HG03575 (cell line): Measurements from ENCODE around the gene AOPEP.

ENCODE experiments used
- ATAC-seq: cut with Tn5 transposase; IDR thresholded peaks from one replicate; pipeline ENCODE4 v1.9.1; 2021; ENCODE audit not compliant: unreplicated experiment, insufficient number of reproducible peaks, low FRiP score; ENCODE audit errors: extremely low read depth

AOPEP gene

GRCh38 chr9:94754976-94755475 is 28.5 kb downstream of the AOPEP start:
- no peak for ATAC-seq

DNA sequence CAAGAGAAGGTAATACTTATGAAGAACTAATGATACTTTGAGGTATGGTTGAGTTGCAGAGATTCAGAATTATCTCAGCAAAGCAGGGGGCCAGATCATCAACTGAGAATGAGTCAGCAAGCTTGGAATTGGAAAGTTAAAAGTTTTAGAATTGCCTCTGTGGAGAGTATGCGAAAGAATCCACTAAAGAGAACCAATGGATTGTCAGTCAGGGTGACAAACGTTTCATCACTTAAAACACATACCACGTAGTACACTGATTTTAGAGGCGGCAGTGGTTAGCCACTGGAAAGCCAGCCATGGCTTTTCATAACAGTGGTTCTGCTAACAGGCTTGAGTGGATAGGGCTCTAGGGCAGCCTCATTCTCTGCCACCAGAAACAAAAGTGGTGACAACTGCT is 30.7 kb downstream of the AOPEP start:
- no peak for ATAC-seq

DNA sequence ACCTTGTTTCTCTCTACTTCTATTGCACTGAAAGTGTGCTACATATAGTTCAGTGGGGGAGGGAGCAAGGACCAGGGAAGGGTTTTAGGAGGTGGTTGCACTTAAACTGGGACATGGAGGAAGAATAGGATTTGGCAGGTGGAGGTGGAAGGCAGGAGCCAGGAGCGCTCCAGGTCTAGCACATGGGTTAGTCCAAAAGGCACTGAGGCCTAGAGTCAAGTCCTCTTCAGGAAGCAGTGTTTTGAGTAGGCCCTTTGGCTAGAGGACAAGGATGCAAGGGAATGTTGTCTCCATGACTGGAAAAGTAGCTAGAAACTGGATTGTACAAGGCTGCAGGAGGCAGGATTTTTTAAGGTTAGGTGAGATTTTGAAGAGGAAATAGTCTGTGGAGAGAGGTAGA is 31.5 kb downstream of the AOPEP start:
- no peak for ATAC-seq

- ATAC-seq = no peak
These were observed 32.4 kb downstream of the AOPEP start for GRCh38 chr9:94758880-94759279.

GRCh38 chr9:94760010-94760409 is 33.5 kb downstream of the AOPEP start:
- ATAC-seq = no peak

DNA sequence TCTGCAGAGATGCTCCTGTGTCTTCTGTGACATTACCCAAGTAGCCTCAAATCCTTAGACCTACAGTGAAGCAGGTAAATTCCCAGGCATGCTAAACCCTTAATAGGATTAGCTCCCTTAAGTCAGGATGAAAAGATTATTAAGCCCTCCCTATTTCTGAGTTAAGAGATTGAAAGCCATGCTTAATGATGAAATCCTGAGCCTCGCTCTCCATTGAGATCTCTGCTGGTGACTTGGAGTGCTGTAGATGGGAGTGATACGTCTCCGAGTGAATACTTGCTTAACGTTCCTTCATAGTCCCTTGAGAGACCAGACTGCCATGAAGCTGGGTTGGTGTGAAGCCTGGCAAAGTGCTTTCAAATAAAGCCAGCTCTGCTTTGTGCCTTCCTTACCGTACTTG is 34.2 kb downstream of the AOPEP start:
- ATAC-seq = no peak

- ATAC-seq = no peak
These were observed 35.0 kb downstream of the AOPEP start for GRCh38 chr9:94761481-94761880.

GRCh38 chr9:94767331-94768072 is 41.0 kb downstream of the AOPEP start:
- no peak for ATAC-seq

DNA sequence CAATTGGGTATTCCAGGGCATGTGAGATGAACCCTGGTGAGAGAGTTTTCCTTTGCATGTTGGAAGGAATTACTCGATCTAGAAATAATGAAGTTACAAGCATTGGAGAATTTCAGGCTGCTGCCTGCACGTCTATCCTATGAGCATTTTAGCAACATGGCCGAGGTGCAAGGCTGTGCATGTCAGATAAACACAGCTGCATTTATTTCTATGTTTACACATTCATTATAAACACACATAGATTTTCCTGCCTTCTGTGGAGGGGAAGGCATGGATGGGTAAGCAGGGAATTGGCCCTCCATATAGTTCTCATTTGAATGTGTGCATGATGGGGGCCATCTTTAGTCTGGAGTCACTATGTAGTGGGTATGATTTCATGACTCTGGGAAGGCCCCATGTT is 42.3 kb downstream of the AOPEP start:
- ATAC-seq = no peak

- no peak for ATAC-seq
These were observed 43.8 kb downstream of the AOPEP start for GRCh38 chr9:94770334-94770733.

GRCh38 chr9:94771096-94771495 is 44.6 kb downstream of the AOPEP start:
- no peak for ATAC-seq

GRCh38 chr9:94772144-94772543 is 45.6 kb downstream of the AOPEP start:
- ATAC-seq = no peak

- ATAC-seq = no peak
These were observed 46.3 kb downstream of the AOPEP start for GRCh38 chr9:94772639-94773303.

- ATAC-seq = no peak
These were observed 47.2 kb downstream of the AOPEP start for GRCh38 chr9:94773655-94774054.

DNA sequence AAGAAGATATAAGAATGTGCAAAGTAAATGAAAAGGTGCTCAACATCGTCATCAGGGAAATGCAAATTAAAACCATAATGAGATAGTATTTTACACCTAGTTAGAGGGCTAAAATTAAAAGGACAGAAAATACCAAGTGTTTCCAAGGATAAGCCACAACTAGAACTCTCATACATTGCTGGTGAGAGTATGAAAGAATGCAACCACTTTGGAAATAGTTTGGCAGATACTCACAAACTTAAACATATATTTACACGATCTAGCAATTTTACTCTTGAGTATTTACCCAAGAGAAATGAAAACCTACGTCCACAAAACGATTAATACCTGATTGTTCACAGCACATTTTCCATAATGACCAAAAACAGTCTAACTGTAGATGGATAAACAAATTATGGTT is 51.5 kb downstream of the AOPEP start:
- no peak for ATAC-seq

DNA sequence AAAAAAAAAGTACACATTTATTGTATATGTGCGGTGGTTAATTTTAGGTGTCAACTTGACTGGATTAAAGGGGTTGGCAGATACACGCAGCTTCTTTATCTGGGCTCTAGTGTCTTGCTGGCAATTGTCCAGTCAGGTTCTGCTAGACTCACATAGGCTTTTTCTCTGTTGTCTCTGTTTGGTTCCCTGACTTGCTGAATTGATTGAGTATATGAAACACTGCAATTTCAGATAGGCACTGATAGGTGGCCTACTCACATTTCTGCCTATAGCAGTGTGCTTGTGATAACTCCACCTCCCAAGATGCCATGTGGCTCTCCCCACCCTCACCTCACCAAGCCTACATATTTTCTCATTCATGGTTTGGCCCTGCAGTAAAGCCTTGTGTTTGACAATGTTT is 52.5 kb downstream of the AOPEP start:
- no peak for ATAC-seq

DNA sequence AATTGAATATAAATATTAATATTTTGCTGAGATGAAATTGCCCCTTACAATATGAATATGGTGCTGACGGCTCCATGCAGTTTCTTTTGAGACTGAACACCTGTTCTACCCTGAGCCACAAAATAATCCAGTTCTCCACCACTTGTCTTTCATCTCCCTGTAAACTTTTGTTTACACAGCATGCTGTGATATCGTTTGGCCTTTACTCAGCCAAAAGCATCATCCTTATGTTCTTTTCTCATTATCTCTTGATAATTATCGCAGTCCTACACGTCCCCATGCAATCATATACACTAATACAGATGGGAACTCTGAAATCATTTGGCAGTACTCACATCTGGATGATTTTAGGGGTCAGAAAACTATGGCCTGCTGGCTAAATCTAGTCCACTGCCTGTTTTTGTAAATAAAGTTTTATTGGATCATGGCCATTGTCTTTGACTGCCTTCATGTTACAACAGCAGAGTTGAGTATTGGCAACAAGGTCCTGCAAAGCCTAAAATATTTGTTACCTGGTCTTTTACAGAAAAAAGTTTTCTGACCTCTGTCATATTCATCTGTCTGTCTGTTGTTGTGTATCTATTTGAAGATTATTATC is 53.3 kb downstream of the AOPEP start:
- no peak for ATAC-seq

DNA sequence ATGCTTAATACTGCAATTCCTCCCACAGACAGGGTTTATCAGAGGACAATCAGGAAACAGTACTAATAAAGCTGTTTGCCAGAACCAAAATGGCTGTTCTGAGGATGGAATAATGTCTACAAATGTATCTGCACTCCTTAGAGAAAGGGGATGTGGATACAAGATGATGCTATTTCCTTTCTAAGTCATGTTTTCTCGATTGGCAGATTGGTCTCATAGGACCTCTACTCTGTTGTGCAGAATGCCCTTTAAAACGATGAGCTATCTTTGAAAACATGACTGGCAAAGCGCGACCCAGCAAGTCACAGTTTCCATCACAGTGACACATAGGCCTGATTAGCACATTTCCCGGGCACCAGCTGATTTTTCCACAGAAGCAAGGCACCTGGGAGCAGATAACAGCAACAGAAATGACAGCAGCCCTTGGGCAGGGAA is 54.0 kb downstream of the AOPEP start:
- no peak for ATAC-seq

- no peak for ATAC-seq
These were observed 56.0 kb downstream of the AOPEP start for GRCh38 chr9:94782355-94783101.
